Lower lobe of right lung (tissue), 2 donors: ENCODE measurements around the gene PSMB5. TPM values are rescaled to one million over a fixed set of nuclear protein-coding genes. Genes with fewer than 3 reads are reported as not detected.

ENCODE experiments used
- ATAC-seq, 2 donors: fragments of 200-7000 bp; cut with Tn5 transposase; one replicate each; pipeline ENCODE4 v1.9.1; 2020 to 2022; ENCODE audit warnings: mild to moderate bottlenecking in 2 of 2, moderate library complexity in 2 of 2
- DNase-seq: peaks from one replicate; pipeline ENCODE4 v3.0.0-alpha.2; 2020
- H3K27ac ChIP-seq: fragments of 200-600 bp; one replicate; pipeline ENCODE4 v1.8.0; 2022
- H3K27me3 ChIP-seq: fragments of 200-600 bp; one replicate; pipeline ENCODE4 v1.8.0; 2022; ENCODE audit warnings: low read depth
- H3K36me3 ChIP-seq: fragments of 200-600 bp; one replicate; pipeline ENCODE4 v1.8.0; 2022; ENCODE audit warnings: mild to moderate bottlenecking
- H3K4me1 ChIP-seq: fragments of 200-600 bp; one replicate; pipeline ENCODE4 v1.8.0; 2022
- H3K4me3 ChIP-seq: fragments of 200-600 bp; one replicate; pipeline ENCODE4 v1.8.0; 2022; ENCODE audit warnings: mild to moderate bottlenecking
- H3K9me3 ChIP-seq: fragments of 200-600 bp; one replicate; pipeline ENCODE4 v1.8.0; 2022
- intact Hi-C: fragments of 100-400 bp; cut with DNase I; formaldehyde crosslinking; loops from one replicate; pipeline ENCODE4 v1.11.0; 2022
- total RNA-seq: library from RNA; stranded (reverse); fragmentation: NEBNext Ultra II Directional; extraction: Animal tissue kit (Norgen Biotek cat#: 25700); gene quantifications from one replicate; pipeline ENCODE4 v1.2.1, GENCODE V29; 2021
- TF ChIP-seq, protein P1 (sequence below): fragments of 200-600 bp; IDR thresholded peaks from one replicate; pipeline ENCODE4 v1.8.0; 2022; ENCODE audit warnings: antibody characterized with exemption, mild to moderate bottlenecking
- donor health status: DM: no; HTN: yes; CAD: no; lungs with severe emphysema.

The PSMB5 gene
- total RNA-seq, 1 donor from 2014 or later: 71.5 TPM

DNA sequence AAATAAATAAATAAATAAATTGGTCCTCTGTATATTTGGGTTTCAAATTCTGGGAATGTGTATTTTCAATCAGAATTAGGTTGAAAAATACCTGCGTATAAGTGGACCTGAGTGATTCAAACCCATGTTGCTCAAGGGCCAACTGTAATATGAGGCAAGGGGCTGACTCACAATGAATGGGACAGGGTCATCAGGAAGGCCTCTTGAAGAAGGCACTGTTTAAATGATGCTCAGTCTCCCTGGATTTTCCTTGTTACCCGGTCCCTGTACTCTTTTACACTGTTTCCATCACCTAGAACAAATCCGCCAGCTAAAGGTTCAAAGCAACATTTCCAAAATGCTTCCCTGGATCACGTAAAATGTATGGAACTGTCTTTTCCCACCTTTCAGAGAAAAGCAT, 3.8 kb downstream of the PSMB5 start:
- DNase-seq: no peak
- peaks cover 72% of the 10 kb centered on the region for H3K36me3 ChIP-seq
- H3K4me3 ChIP-seq: no peak overlapping the region
- TF ChIP-seq, protein P1, sequence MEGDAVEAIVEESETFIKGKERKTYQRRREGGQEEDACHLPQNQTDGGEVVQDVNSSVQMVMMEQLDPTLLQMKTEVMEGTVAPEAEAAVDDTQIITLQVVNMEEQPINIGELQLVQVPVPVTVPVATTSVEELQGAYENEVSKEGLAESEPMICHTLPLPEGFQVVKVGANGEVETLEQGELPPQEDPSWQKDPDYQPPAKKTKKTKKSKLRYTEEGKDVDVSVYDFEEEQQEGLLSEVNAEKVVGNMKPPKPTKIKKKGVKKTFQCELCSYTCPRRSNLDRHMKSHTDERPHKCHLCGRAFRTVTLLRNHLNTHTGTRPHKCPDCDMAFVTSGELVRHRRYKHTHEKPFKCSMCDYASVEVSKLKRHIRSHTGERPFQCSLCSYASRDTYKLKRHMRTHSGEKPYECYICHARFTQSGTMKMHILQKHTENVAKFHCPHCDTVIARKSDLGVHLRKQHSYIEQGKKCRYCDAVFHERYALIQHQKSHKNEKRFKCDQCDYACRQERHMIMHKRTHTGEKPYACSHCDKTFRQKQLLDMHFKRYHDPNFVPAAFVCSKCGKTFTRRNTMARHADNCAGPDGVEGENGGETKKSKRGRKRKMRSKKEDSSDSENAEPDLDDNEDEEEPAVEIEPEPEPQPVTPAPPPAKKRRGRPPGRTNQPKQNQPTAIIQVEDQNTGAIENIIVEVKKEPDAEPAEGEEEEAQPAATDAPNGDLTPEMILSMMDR: no peak
- no peak overlapping the region for H3K27ac ChIP-seq
- H3K9me3 ChIP-seq: no peaks in the 10 kb centered on the region
- H3K27me3 ChIP-seq: no peaks in the 10 kb centered on the region
- intact Hi-C loops: no loop called here
- peaks cover 23% of the 10 kb centered on the region for H3K4me1 ChIP-seq
- ATAC-seq: no peak

DNA sequence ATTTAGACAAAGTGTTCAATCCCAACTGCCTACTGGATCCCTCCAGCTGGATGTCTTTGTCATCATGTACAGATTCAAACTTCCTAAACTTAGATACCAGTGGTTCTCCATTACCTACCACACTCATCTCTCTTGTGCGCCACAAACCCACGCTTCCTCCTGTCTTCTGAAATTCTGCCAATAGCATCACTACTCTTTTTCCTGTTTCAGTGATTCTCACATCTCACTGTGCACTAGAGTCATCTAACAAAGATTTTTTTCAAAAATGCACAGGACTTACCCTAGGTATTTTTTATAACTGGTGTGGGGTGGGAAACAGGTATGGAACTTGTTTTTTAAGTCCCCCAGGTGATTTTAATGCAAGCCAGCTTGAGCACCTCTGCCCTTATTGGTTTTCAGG, 5.9 kb downstream of the PSMB5 start:
- no peak for DNase-seq
- Histone ChIP-seq H3K9me3 (no peaks in the 10 kb centered on the region), H3K4me3 (no peak overlapping the region), H3K36me3 (peaks cover 89% of the 10 kb centered on the region), H3K27ac (no peak overlapping the region), H3K4me1 (peaks cover 12% of the 10 kb centered on the region), H3K27me3 (no peaks in the 10 kb centered on the region)
- TF ChIP-seq, protein P1: no peak
- ATAC-seq: no peak
- intact Hi-C loops: no loop called here

DNA sequence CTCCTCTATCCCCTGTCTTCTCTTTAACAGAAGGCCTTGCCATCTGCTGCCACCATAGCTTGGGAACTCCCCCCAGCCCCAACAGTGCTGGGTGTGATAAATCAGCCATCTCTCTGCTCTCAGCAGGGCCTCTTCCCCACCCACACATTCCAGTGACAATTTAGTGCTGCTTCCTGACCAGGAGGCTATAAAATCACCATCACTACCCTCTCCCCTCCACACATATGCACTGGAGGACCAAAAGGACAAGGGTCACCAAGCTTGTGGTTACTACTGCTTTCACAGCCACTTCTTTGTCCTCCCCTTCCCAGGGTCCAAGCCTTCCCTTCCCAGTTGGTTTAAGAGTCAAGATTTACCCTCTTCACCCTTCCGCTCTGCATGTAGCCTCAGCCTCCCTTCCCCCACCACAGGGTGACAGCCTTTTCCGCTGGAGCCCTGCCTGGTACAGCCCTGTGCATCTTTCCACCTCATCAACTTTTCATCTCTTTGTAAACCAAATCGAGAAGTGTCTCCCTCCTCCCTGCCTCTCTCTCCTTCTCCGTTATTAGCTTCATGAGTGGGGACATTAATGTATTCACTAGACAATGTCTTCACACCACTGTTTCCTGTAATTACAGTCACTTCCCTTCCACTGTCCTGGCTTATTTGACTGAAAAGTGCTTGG, 9.4 kb downstream of the PSMB5 start:
- Histone ChIP-seq H3K36me3 (peaks cover 58% of the 10 kb centered on the region), H3K4me3 (no peak overlapping the region), H3K9me3 (no peaks in the 10 kb centered on the region), H3K4me1 (peaks cover 3% of the 10 kb centered on the region), H3K27ac (no peak overlapping the region), H3K27me3 (no peaks in the 10 kb centered on the region)
- ATAC-seq (no peak), DNase-seq (no peak)
- intact Hi-C loops: no loop called here
- TF ChIP-seq, protein P1: no peak

DNA sequence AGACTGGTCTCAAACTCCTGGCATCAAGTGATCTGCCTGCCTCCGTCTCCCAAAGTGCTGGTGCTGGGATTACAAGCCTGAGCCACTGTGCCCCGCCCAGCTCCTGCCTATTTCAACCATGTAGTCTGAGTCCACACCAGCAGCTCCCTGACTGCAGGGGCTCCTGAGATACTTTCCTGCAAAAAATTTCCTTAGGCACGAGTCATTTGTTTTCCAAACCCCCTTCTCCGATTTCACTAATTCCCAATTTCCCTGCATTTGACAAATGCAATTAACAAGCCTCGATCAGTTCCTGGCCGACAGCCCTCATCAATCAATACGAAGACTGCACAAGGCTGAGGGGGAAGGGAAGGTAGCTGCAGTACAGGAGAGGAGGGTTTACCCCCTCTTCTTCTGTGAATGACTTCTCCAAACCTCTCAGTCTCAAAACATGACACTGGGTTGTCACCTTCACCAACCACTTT, 10.1 kb downstream of the PSMB5 start:
- Histone ChIP-seq H3K27me3 (no peaks in the 10 kb centered on the region), H3K4me1 (peaks cover 3% of the 10 kb centered on the region), H3K4me3 (no peak overlapping the region), H3K27ac (no peak overlapping the region), H3K36me3 (peaks cover 52% of the 10 kb centered on the region), H3K9me3 (no peaks in the 10 kb centered on the region)
- TF ChIP-seq, protein P1: no peak
- DNase-seq (no peak), ATAC-seq (no peak)
- intact Hi-C loops: no loop called here

DNA sequence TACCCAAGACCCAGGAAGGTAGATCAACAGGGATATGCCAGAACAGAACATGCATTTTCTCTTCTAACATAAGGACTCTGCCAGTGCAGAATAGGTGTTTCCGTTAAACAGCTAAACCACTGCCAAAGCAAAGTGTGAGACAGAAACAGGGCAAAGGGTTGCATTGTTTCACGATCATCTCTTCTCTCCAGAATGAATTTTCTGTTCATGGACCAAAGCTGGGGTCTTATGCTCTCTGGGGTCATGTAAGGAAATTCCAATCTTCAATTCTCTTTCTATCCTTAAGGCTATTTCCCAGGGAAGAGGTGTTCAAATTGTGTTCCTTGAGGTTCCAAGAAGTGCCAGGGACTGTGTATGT, 10.9 kb downstream of the PSMB5 start:
- Histone ChIP-seq H3K9me3 (no peaks in the 10 kb centered on the region), H3K27me3 (no peaks in the 10 kb centered on the region), H3K4me3 (no peak overlapping the region), H3K27ac (no peak overlapping the region), H3K4me1 (peaks cover 3% of the 10 kb centered on the region), H3K36me3 (peaks cover 43% of the 10 kb centered on the region)
- intact Hi-C loops: no loop called here
- DNase-seq (no peak), ATAC-seq (no peak)
- TF ChIP-seq, protein P1: no peak
